Natural killer cell (primary cell): ENCODE measurements around the gene PDZD8. TPM values are rescaled to one million over a fixed set of nuclear protein-coding genes. Genes with fewer than 3 reads are reported as not detected.

ENCODE experiments used
- ATAC-seq, 3 donors: fragments of 150-1000 bp in 2 of 3; fragments of 200-7000 bp in 1 of 3; cut with Tn5 transposase; 1 replicate in 1 of 3; 2 replicates in 2 of 3; pipeline ENCODE4 v1.10.0; 2021; ENCODE audit warnings: mild to moderate bottlenecking in 2 of 3, moderate library complexity in 2 of 3
- DNase-seq, 2 donors: peaks; one replicate each; pipeline versions ENCODE4 v3.0.0 to v3.0.0-alpha.2; 2013 to 2021; ENCODE audit warnings: mixed read lengths in 1 of 2
- H3K27ac ChIP-seq: one replicate; pipeline ENCODE4 v1.5.1; 2013; ENCODE audit warnings: mild to moderate bottlenecking, low read length
- H3K27me3 ChIP-seq: one replicate; pipeline ENCODE4 v1.6.1; 2013; ENCODE audit warnings: low read length; ENCODE audit not compliant: control insufficient read depth, insufficient read depth
- H3K36me3 ChIP-seq: one replicate; pipeline ENCODE4 v1.6.1; 2013; ENCODE audit warnings: low read length; ENCODE audit not compliant: control insufficient read depth, insufficient read depth
- H3K4me1 ChIP-seq: one replicate; pipeline ENCODE4 v1.6.1; 2013; ENCODE audit warnings: low read length; ENCODE audit not compliant: control insufficient read depth, insufficient read depth
- H3K4me3 ChIP-seq: one replicate; pipeline ENCODE4 v1.5.1; 2013; ENCODE audit warnings: low read length
- H3K9me3 ChIP-seq: one replicate; pipeline ENCODE4 v1.6.1; 2013; ENCODE audit warnings: low read length; ENCODE audit not compliant: control insufficient read depth, insufficient read depth
- H3K27ac Mint-ChIP-seq, 2 donors: one replicate each; pipeline ENCODE4 v1.8.0; 2022; ENCODE audit warnings: mild to moderate bottlenecking in 2 of 2, mixed read lengths in 2 of 2, moderate library complexity in 1 of 2
- H3K27me3 Mint-ChIP-seq, 2 donors: one replicate each; pipeline ENCODE4 v1.8.0; 2022; ENCODE audit warnings: low read depth in 2 of 2, mixed read lengths in 2 of 2
- H3K36me3 Mint-ChIP-seq: one replicate; pipeline ENCODE4 v1.8.0; 2022; ENCODE audit warnings: mixed read lengths
- H3K4me1 Mint-ChIP-seq, 2 donors: one replicate each; pipeline ENCODE4 v1.8.0; 2022; ENCODE audit warnings: mixed read lengths in 2 of 2
- H3K4me3 Mint-ChIP-seq: one replicate; pipeline ENCODE4 v1.8.0; 2022; ENCODE audit warnings: mild to moderate bottlenecking, moderate library complexity, mixed read lengths
- H3K9me3 Mint-ChIP-seq, 2 donors: one replicate each; pipeline ENCODE4 v1.8.0; 2022; ENCODE audit warnings: mixed read lengths in 2 of 2
- CTCF ChIP-seq: fragments of 200-600 bp; IDR thresholded peaks from one replicate; pipeline ENCODE4 v1.8.0; 2022; ENCODE audit warnings: antibody characterized with exemption
- WGBS: methylation state at CpG from one replicate; pipeline ENCODE4 v1.1.7; 2013; ENCODE audit warnings: missing lambda C conversion rate; ENCODE audit not compliant: insufficient coverage; 5-methylcytosine and 5-hydroxymethylcytosine counted together
- intact Hi-C: fragments of 100-400 bp; cut with micrococcal nuclease; formaldehyde crosslinking; loops from one replicate; pipeline ENCODE4 v1.14.2; 2022
- total RNA-seq, 4 donors: library from RNA; stranded (reverse); fragments of 120-200 nt in 1 of 4; gene quantifications; one replicate each; pipeline versions ENCODE4 v1.2.3 to v1.2.4, GENCODE V29; 2013 to 2022

The PDZD8 gene
- total RNA-seq, 3 donors from 2014 or later (not counting 1 experiment from before 2014, with no cell fraction given) = 44.5 to 64.3 (median 51.8) TPM

- Mint-ChIP-seq H3K36me3 (no peaks in the 10 kb centered on the region), H3K4me1 (no peaks in the 10 kb centered on the region), H3K9me3 (no peaks in the 10 kb centered on the region), H3K27ac (no peak overlapping the region), H3K4me3 (no peak overlapping the region), H3K27me3 (peaks cover 10 to 11% of the 10 kb centered on the region in 2 donors)
- intact Hi-C loops = no loop called here
- no peak overlapping the region for H3K27ac ChIP-seq
- ATAC-seq (no peak), DNase-seq (no peak)
- no peak overlapping the region for H3K4me3 ChIP-seq
- no peaks in the 10 kb centered on the region for H3K4me1 ChIP-seq
- no peaks in the 10 kb centered on the region for H3K36me3 ChIP-seq
- H3K9me3 ChIP-seq = no peaks in the 10 kb centered on the region
- no peaks in the 10 kb centered on the region for H3K27me3 ChIP-seq
- TF ChIP-seq CTCF = no peak
- 84% methylated on average over 5 of the region's 6 CpGs for WGBS
These were observed 24.3 kb upstream of the PDZD8 start for GRCh38 chr10:117399341-117400196.

- ATAC-seq = peak in 1 of 3 donors; percentile 48
- intact Hi-C loops = no loop called here
- no peak overlapping the region for H3K4me3 ChIP-seq
- H3K36me3 ChIP-seq = no peaks in the 10 kb centered on the region
- Mint-ChIP-seq H3K27ac (no peak overlapping the region), H3K9me3 (no peaks in the 10 kb centered on the region), H3K36me3 (no peaks in the 10 kb centered on the region), H3K4me3 (no peak overlapping the region), H3K4me1 (no peaks in the 10 kb centered on the region), H3K27me3 (peaks cover 11 to 14% of the 10 kb centered on the region in 2 donors)
- H3K27ac ChIP-seq = no peak overlapping the region
- no peaks in the 10 kb centered on the region for H3K27me3 ChIP-seq
- TF ChIP-seq CTCF = no peak
- DNase-seq = no peak
- H3K4me1 ChIP-seq = no peaks in the 10 kb centered on the region
- no peaks in the 10 kb centered on the region for H3K9me3 ChIP-seq
- WGBS = 95% methylated on average over 3 of the region's 3 CpGs
These were observed 22.8 kb upstream of the PDZD8 start for GRCh38 chr10:117398029-117398428.

- no peak overlapping the region for H3K27ac Mint-ChIP-seq
- no peaks in the 10 kb centered on the region for H3K4me1 Mint-ChIP-seq
- Histone ChIP-seq H3K27ac (no peak overlapping the region), H3K4me1 (no peaks in the 10 kb centered on the region), H3K9me3 (no peaks in the 10 kb centered on the region), H3K27me3 (peaks cover 5% of the 10 kb centered on the region), H3K36me3 (no peaks in the 10 kb centered on the region), H3K4me3 (no peak overlapping the region)
- H3K27me3 Mint-ChIP-seq = peaks cover 26 to 27% of the 10 kb centered on the region in 2 donors
- DNase-seq (no peak), ATAC-seq (no peak)
- WGBS = 77% methylated on average over 4 of the region's 4 CpGs
- H3K4me3 Mint-ChIP-seq = no peak overlapping the region
- TF ChIP-seq CTCF = no peak
- H3K36me3 Mint-ChIP-seq = no peaks in the 10 kb centered on the region
- intact Hi-C loops = no loop called here
- no peaks in the 10 kb centered on the region for H3K9me3 Mint-ChIP-seq
These were observed 16.4 kb upstream of the PDZD8 start for GRCh38 chr10:117391436-117392205.
